GM23248 (cell line): ENCODE measurements around the gene PPP1R1A. TPM values are rescaled to one million over a fixed set of nuclear protein-coding genes. Genes with fewer than 3 reads are reported as not detected.

ENCODE experiments used
- DNase-seq: peaks from one replicate; pipeline ENCODE4 v3.0.0-alpha.2; 2015
- H2AFZ ChIP-seq: fragments of 200-600 bp; sonication (generic); 2 replicates; pipeline ENCODE4 v1.6.1; 2016; ENCODE audit warnings: antibody characterized with exemption
- H3F3A ChIP-seq: fragments of 200-600 bp; sonication (generic); 2 replicates; pipeline ENCODE4 v1.6.1; 2016; ENCODE audit warnings: mild to moderate bottlenecking, antibody characterized with exemption, mixed run types; ENCODE audit not compliant: insufficient read depth
- H3K27ac ChIP-seq: fragments of 200-600 bp; sonication (generic); 2 replicates; pipeline ENCODE4 v1.5.1; 2016; ENCODE audit warnings: mild to moderate bottlenecking
- H3K27me3 ChIP-seq: fragments of 200-600 bp; sonication (generic); replicated peaks from 2 replicates; pipeline ENCODE4 v1.6.1; 2016; ENCODE audit warnings: mild to moderate bottlenecking; ENCODE audit not compliant: insufficient read depth
- H3K36me3 ChIP-seq: fragments of 200-600 bp; sonication (generic); 2 replicates; pipeline ENCODE4 v1.6.1; 2016; ENCODE audit warnings: low read depth, mild to moderate bottlenecking
- H3K4me1 ChIP-seq: fragments of 200-600 bp; sonication (generic); 2 replicates; pipeline ENCODE4 v1.6.1; 2016; ENCODE audit warnings: mild to moderate bottlenecking; ENCODE audit not compliant: insufficient read depth
- H3K4me2 ChIP-seq: fragments of 200-600 bp; sonication (generic); one replicate; pipeline ENCODE4 v1.6.1; 2016; ENCODE audit warnings: mild to moderate bottlenecking; ENCODE audit not compliant: unreplicated experiment
- H3K4me3 ChIP-seq: fragments of 200-600 bp; sonication (generic); 2 replicates; pipeline ENCODE4 v1.5.1; 2016; ENCODE audit warnings: mild to moderate bottlenecking
- H3K79me2 ChIP-seq: fragments of 200-600 bp; sonication (generic); 2 replicates; pipeline ENCODE4 v1.6.1; 2016; ENCODE audit warnings: mild to moderate bottlenecking; ENCODE audit not compliant: insufficient read depth
- H3K9ac ChIP-seq: fragments of 200-600 bp; sonication (generic); 2 replicates; pipeline ENCODE4 v1.6.1; 2016; ENCODE audit warnings: mild to moderate bottlenecking
- H3K9me2 ChIP-seq: fragments of 200-600 bp; sonication (generic); 2 replicates; pipeline ENCODE4 v1.6.1; 2016; ENCODE audit warnings: mixed run types, mild to moderate bottlenecking, moderate library complexity; ENCODE audit not compliant: insufficient read depth
- H3K9me3 ChIP-seq: fragments of 200-600 bp; sonication (generic); one replicate; pipeline ENCODE4 v1.6.1; 2017; ENCODE audit warnings: low read depth
- H4K20me1 ChIP-seq: fragments of 200-600 bp; sonication (generic); 2 replicates; pipeline ENCODE4 v1.6.0; 2016; ENCODE audit not compliant: insufficient read depth
- EZH2 ChIP-seq: fragments of 200-600 bp; sonication (generic); IDR thresholded peaks from 2 replicates; pipeline ENCODE4 v1.6.1; 2018; ENCODE audit warnings: antibody characterized with exemption, mild to moderate bottlenecking; ENCODE audit not compliant: insufficient read depth, poor library complexity, severe bottlenecking
- EZH2phosphoT487 ChIP-seq: fragments of 200-600 bp; sonication (generic); IDR thresholded peaks from 2 replicates; pipeline ENCODE4 v1.6.1; 2018; ENCODE audit warnings: antibody characterized with exemption, moderate library complexity, mild to moderate bottlenecking, low read depth; ENCODE audit not compliant: insufficient read depth
- WGBS, 2 experiments: methylation state at CpG; one replicate each; pipeline ENCODE4 v1.1.6; 2015 to 2017; ENCODE audit warnings: low lambda C conversion rate in 2 of 2, low coverage in 1 of 2; ENCODE audit errors: missing lambda C conversion rate in 2 of 2; 5-methylcytosine and 5-hydroxymethylcytosine counted together
- in situ Hi-C: fragments of 300-500 bp; cut with MboI; formaldehyde crosslinking; loops from 2 replicates; pipeline ENCODE4 v1.15.0; 2020
- polyA plus RNA-seq: library from polyadenylated mRNA; unstranded; fragments of >200 nt; fragmentation: Nextera tagmentation; extraction: Ambion mirVana; gene quantifications from 2 replicates; pipeline ENCODE4 v1.2.1, GENCODE V29; 2016
- total RNA-seq: library from RNA; depleted of rRNA; stranded (reverse); fragments of >200 nt; shearing (Covaris generic); gene quantifications from 2 replicates; pipeline ENCODE4 v1.2.3, GENCODE V29; 2014

PPP1R1A gene
- total and polyA plus RNA-seq, 2 experiments from 2014 or later = not detected

- H3F3A ChIP-seq = no peaks in the 10 kb centered on the region
- H3K79me2 ChIP-seq = no peaks in the 10 kb centered on the region
- no peaks in the 10 kb centered on the region for H3K9me2 ChIP-seq
- no peaks in the 10 kb centered on the region for H4K20me1 ChIP-seq
- H3K4me1 ChIP-seq = no peaks in the 10 kb centered on the region
- no peak overlapping the region for H2AFZ ChIP-seq
- H3K9me3 ChIP-seq = no peaks in the 10 kb centered on the region
- peaks cover 6% of the 10 kb centered on the region; the same call in 1 of the 2 replicates for H3K27me3 ChIP-seq
- H3K36me3 ChIP-seq = no peaks in the 10 kb centered on the region
- H3K4me3 ChIP-seq = no peak overlapping the region
- H3K27ac ChIP-seq = no peak overlapping the region
- DNase-seq = no peak
- in situ Hi-C loops = no loop called here
- TF ChIP-seq EZH2phosphoT487 = no peak
- TF ChIP-seq EZH2 = no peak
- H3K9ac ChIP-seq = no peak overlapping the region
- 38 to 42% methylated on average over 2 of the region's 2 CpGs for WGBS, 2 experiments
- H3K4me2 ChIP-seq = no peak overlapping the region
Measured at GRCh38 chr12:54629925-54630324, 41.5 kb upstream of the PPP1R1A start.

GRCh38 chr12:54628186-54628846, 39.9 kb upstream of the PPP1R1A start:
- WGBS, 2 experiments = 26 to 42% methylated on average over 3 of the region's 3 CpGs

GRCh38 chr12:54627304-54627703, 38.8 kb upstream of the PPP1R1A start:
- no peaks in the 10 kb centered on the region for H3K9me2 ChIP-seq
- H4K20me1 ChIP-seq = no peaks in the 10 kb centered on the region
- H3K79me2 ChIP-seq = no peaks in the 10 kb centered on the region
- WGBS, 2 experiments = 33 to 43% methylated on average over 3 of the region's 3 CpGs
- H3K9ac ChIP-seq = no peak overlapping the region
- peaks cover 25% of the 10 kb centered on the region for H3K27me3 ChIP-seq
- no peaks in the 10 kb centered on the region for H3K9me3 ChIP-seq
- no peak overlapping the region for H3K27ac ChIP-seq
- no peak overlapping the region for H3K4me2 ChIP-seq
- TF ChIP-seq EZH2phosphoT487 (no peak), EZH2 (no peak)
- in situ Hi-C loops = no loop called here
- H3F3A ChIP-seq = no peaks in the 10 kb centered on the region
- no peaks in the 10 kb centered on the region for H3K4me1 ChIP-seq
- no peak overlapping the region for H2AFZ ChIP-seq
- no peak overlapping the region for H3K4me3 ChIP-seq
- no peak for DNase-seq
- no peaks in the 10 kb centered on the region for H3K36me3 ChIP-seq

More at GRCh38 chr12:54628186-54628846, 39.9 kb upstream of the PPP1R1A start:
- no peaks in the 10 kb centered on the region for H3K9me2 ChIP-seq
- no peaks in the 10 kb centered on the region for H3K9me3 ChIP-seq
- H3K9ac ChIP-seq = no peak overlapping the region
- no peak overlapping the region for H3K4me3 ChIP-seq
- peaks cover 18% of the 10 kb centered on the region for H3K27me3 ChIP-seq
- no peaks in the 10 kb centered on the region for H3K4me1 ChIP-seq
- H3K36me3 ChIP-seq = no peaks in the 10 kb centered on the region
- H3F3A ChIP-seq = no peaks in the 10 kb centered on the region
- TF ChIP-seq EZH2 = no peak
- no peak for TF ChIP-seq EZH2phosphoT487
- in situ Hi-C loops = no loop called here
- no peak overlapping the region for H3K4me2 ChIP-seq
- no peak overlapping the region for H2AFZ ChIP-seq
- H3K27ac ChIP-seq = no peak overlapping the region
- no peaks in the 10 kb centered on the region for H4K20me1 ChIP-seq
- DNase-seq = no peak
- H3K79me2 ChIP-seq = no peaks in the 10 kb centered on the region

DNA sequence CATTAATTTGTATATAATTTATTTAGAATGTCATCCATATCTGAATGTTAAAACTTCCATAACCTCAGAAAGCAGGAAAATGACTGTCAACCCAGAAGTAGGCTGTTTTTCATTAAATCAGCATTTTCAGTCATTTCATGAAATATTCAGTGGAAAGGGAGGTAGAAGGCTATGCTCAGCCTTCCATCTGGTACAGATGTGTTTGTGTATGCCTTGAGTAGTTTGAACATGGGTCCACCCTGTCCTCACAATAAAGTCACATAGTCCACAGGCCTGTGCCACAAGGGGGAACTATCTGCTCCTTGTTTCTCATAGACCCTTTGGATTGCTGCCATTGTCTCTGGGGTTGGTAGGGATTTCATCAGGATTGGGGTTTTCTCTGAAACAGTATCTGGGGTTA, 37.1 kb upstream of the PPP1R1A start:
- no peaks in the 10 kb centered on the region for H3K79me2 ChIP-seq
- in situ Hi-C loops = no loop called here

More for the DNA sequence above, 37.1 kb upstream of the PPP1R1A start:
- H3K9ac ChIP-seq = no peak overlapping the region
- no peaks in the 10 kb centered on the region for H3K4me1 ChIP-seq
- H3K9me3 ChIP-seq = no peaks in the 10 kb centered on the region
- no peaks in the 10 kb centered on the region for H3K36me3 ChIP-seq
- H3K27me3 ChIP-seq = peaks cover 40% of the 10 kb centered on the region
- no peak overlapping the region for H3K4me3 ChIP-seq
- no peaks in the 10 kb centered on the region for H3F3A ChIP-seq
- DNase-seq = no peak
- H2AFZ ChIP-seq = no peak overlapping the region
- no peak overlapping the region for H3K4me2 ChIP-seq
- no peaks in the 10 kb centered on the region for H4K20me1 ChIP-seq
- H3K27ac ChIP-seq = no peak overlapping the region
- no peak for TF ChIP-seq EZH2
- TF ChIP-seq EZH2phosphoT487 = no peak
- H3K9me2 ChIP-seq = no peaks in the 10 kb centered on the region
